NCI-H146 treated with DMSO at 0.1 percent for 48 hours (cell line): Measurements from ENCODE around the gene DNAJC5.
"Not testable (repeated sequence)": the region's sequence is repeated elsewhere in the genome, so short reads cannot be mapped to it uniquely, and the experiment has no call there.

Source experiments
- DNase-seq: peaks from one replicate; lab custom pipeline; 2025; ENCODE audit not compliant: unreplicated experiment; lab: John Stamatoyannopoulos, UW

The DNAJC5 gene

DNA sequence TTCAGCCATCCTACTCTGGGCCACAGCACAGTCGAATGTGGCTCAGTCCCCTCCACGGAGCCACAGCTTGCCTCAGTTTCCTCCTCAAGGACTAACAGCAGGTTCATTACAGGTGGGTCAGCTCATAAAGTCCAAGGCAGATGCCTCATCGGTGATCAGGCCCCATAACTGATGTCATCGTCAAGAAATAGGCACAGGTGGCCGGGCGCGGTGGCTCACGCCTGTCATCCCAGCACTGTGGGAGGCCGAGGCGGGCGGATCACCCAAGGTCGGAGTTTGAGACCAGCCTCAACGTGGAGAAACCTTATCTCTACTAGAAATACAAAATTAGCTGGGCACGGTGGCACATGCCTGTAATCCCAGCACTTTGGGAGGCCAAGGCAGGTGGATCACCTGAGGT is 57.8 kb downstream of the DNAJC5 start:
- DNase-seq: no peak

DNA sequence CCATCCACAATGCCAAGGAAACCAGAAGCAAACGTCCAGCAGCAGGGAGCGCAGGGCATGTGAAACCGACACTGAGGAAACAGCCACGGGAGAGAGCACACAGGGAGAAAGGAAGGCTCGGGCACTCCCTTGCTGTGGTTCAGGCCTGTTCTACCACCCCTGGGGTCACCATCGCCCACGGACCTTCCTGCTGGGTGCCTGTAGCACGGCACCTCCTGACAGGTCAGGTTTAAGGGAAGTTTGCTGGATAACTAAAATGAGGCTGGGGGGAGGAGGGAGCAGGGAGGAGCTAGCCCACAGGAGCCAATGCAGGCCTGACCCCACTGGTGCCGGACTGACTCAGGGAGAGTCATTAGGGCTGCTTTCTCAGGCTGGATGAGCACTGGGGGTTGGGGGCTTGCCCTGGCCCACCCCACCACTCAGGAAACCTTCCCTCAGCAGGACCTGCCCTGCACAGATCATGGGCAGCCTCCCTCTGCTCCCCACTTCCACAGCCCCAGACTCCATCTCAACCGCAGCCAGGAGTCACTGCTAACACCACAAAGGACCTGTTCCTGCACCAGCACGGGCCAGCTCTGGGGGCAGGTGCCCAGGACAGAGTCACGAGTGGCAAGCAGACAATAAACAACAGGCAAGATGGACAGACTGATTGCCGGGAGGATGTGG is 59.0 kb downstream of the DNAJC5 start:
- DNase-seq: no peak

DNA sequence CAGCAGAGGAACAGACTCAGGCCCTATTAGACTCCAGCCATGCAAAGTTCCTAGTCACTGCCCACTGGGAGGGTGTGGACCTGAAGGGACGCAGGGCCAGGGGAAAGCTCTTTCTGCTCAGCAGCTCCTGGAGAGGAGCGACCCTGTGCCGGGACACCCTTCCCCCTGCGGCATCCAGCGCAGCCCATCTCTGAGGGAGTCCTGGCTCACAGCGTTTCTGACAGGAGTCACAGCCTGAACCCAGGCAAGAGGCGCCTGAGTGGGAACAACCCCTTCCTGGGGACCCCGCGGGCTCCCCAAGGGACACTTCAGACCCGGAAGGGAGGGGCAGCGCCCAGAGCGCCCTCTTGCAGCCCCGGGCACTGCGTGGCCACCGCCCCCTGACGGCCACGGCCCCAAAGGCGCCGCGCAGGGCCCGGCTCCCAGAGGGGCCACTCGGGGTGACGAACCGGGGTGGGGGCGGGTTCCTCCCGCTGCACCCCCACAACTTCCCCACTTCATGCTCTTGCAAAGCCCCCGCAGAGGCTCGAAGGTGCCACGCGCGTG is 60.4 kb downstream of the DNAJC5 start:
- DNase-seq: no peak

DNA sequence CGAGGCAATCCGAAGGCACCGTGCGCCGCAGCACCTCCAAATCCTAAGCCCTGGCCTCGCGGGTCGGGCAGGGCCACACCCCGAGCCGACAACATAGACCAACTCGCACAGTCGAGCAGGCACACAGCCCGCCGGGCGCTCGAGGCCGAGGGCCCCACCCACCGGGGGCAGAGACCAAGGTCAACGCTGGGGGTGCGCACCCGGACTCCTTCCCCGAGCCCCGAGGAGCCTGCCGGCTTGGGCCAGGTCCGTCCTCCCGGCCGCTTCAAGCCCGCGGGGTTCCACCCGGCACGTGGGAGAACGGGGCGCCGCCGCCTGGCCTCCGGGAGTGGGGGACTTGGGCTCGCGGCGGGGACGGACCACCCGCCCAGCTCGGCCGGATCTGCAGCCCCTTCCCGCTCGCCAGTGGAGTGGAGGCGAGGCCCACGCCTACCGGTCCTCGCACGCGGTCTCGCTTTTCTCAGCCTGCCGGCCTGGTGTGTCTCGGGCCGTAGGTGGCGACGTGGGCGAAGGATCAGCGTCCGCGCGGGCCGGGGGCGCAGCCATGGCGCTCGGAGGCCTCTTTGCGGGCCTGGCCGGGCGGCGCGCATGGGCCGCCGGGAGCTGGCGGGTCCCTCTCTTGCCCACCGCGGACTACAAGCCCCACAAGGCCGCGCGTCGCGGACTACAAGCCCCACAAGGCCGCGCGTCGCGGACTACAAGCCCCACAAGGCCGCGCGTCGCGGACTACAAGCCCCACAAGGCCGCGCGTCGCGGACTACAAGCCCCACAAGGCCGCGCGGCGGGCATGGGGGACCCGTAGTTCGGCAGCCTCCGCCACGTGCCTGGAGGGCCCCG is 61.1 kb downstream of the DNAJC5 start, which contains the start of gene UCKL1:
Gene UCKL1 (minus strand): TSS at position 590 of the 837 bp plus-strand sequence. CDS start 44 bp downstream, at position 546.
- DNase-seq: peak; percentile 75

DNA sequence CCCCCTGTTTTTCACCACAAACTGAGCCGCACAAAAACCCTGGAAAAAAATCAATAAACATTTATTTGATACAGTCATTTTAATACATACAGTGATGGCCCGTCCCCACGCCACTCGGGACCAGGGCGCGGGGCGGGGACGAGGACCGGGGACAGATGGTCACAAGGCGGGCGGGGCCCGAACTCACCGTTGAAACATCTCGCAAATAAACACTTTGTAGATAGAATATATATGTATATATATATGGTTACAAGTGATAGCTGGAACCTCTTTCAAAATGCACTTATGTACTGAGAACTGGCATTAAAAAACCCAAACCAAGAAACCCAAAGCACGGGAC is 61.7 kb downstream of the DNAJC5 start:
- DNase-seq: no peak

DNA sequence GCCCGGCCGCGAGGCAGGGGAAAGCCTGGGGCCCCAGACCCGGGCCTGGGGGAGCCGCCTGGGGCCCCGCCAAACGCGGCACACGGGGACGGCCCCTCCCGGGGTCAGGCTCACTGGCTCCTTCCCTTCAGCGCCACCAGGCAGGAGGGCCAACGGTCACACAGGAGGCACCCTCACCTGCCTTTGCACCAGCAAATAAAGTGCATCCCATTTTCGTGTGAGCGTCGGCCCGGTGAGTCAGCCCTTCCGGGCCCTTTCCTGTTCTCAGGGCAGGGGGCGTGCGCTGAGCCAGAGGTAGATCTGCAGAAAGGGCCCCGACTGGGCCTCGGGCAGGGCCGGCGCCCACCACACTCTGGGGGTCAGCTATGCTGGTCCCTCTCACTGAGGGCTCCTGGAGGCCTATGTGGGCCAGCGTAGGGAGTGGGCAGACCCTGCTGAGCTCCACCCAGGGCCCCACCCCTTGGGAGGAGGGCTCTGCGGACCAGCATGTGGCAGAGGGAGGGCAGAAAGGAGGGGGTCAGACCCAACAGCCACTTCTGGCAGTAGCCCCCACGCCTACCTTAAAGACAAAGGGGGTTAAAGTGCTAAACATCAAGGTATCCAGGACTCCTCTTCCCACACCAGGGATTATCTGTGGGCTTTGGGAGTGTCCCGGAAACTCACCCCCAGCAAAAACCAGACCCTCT is 62.2 kb downstream of the DNAJC5 start:
- DNase-seq: peak; percentile 72

DNA sequence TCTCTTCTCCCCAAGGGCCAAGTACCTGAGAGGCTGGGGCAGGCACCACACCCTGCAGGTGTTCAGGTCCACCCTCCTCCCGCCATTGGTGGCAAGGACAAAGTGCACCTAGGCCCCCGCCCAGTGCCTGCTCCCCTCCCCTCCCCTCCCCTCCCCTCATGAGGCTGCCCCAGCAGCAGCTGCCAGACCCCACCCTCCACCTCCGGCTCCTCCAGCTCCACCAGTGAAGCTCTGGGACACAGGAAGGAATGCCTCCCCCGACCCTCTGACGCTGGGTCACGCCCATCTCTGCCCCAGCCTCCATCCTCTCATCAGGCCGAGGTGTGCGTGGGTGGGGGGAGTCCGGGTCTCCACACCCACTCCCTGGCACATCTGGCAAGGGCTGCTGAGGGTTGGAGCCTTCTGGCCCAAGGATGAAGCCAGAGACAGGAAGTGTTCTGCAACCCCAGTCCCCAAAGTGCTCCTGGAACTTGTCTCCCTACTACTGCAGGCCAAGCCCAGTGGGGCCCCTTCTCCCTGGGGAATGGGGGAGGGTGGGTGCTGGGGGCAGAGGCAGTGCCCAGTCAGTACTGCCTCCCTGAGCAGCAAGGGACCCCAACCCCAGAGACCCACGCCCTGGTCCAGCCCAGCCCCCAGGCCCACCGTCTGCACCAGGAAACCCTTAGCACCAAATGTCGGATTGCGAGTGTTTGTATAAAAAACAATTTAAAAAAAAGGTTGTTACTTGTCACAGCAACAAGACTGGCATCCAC is 62.9 kb downstream of the DNAJC5 start:
- DNase-seq: no peak

DNA sequence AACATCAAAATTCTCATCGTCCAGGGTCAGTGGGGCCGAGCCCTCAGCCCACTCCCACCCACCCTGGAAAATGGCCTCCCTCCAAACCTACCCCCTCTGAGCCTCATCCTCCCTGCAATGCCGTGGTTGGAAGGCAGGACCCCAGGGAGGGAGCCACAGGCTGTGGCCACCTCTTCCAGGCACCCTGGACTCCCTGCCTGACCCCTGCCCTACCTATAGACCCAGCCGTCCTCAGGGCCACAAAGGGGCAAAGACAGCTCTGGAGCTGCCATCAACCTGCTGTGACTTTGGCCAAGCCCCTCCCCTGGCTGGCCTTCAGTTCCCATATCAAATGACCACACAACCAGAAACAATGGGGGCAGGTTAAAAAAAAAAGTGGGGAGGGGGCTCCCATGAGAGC is 63.5 kb downstream of the DNAJC5 start:
- DNase-seq: no peak

DNA sequence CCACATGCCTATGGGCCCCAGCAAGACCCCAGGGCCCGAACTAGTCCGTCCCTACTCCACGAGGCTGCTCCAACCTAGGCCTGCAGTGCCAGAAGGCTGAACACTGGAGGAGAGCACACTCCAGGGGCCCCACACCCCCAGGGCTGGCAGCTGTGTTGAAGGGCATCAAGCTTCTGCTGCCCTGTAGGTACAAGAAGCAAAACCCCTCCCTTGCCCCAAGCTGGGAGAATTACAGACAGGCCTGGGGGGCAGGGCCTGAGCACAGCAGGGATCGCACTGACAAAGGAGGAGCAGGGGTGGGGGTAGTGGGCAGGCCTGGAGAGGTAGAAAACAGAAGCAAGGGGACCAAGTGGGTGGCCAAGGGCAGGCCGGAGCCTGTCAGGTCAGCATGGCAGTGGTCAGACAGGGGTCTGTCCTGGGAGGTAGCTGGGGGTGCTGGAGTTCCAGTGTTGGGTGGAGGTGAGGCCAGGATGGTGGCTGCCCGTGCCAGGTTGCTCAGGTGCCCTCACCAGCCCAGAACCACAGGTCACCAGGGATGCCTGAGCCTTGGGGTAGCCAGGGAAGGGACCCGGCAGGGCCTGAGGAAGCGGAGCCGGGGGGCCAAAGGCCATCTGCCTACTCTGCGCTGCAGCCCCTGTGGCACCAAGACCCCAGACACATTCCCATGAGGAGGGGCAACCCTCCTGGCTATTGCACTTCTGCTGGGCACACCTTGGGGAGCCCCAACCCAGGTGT is 64.2 kb downstream of the DNAJC5 start:
- DNase-seq: no peak

DNA sequence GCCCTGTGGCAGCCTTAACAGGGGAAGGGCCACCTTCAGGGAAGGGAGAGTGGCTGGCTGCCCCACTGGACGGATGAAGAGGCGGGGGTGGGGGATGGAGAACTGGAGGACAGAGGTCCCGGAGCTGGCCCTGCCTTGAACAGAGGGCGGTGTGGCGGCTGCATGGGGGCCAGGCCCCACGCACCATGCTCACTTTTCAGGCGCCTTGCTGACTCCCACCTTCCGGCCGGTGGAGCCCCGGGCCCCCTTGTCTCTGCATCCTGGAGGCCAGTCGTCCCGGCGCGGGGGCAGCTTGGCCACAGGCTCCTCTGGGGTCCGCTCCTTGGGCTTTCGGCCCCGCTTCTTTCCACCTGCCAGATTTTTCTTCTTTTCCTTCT is 64.8 kb downstream of the DNAJC5 start:
- DNase-seq: no peak

DNA sequence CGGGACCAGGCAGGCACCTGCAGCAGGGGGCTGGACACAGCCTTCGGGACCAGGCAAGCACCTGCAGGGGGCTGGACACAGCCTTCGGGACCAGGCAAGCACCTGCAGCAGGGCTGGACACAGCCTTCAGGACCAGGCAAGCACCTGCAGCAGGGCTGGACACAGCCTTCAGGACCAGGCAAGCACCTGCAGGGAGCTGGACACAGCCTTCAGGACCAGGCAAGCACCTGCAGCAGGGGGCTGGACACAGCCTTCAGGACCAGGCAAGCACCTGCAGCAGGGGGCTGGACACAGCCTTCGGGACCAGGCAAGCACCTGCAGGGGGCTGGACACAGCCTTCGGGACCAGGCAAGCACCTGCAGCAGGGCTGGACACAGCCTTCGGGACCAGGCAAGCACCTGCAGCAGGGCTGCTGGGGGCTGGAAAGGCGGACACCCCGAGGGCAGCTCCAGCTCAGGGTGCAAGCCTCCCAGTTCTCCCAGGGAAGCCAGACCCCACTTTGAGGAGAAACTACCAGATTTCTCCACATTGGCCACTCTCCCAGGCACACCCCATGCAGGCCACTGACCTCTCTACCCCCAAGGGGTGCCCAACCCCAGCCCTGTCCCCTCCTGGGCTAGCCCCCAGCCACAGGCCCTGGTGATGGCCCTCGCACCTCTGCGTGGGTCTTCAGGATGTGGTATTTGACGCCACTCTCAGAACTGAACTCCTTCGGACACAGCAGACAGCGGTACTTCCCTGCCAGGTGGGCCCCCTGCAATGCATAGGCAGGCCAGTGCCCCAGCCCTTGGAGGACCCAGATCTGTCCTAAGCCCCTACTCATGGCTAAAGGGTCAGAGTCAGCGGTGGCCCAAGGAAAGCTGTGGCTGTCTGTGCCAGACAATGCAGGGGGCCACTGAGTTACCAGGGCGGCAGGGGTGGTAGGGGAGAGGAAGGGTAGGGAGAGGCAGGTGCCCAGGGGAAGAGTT is 66.0 kb downstream of the DNAJC5 start:
- DNase-seq: not testable (repeated sequence)

DNA sequence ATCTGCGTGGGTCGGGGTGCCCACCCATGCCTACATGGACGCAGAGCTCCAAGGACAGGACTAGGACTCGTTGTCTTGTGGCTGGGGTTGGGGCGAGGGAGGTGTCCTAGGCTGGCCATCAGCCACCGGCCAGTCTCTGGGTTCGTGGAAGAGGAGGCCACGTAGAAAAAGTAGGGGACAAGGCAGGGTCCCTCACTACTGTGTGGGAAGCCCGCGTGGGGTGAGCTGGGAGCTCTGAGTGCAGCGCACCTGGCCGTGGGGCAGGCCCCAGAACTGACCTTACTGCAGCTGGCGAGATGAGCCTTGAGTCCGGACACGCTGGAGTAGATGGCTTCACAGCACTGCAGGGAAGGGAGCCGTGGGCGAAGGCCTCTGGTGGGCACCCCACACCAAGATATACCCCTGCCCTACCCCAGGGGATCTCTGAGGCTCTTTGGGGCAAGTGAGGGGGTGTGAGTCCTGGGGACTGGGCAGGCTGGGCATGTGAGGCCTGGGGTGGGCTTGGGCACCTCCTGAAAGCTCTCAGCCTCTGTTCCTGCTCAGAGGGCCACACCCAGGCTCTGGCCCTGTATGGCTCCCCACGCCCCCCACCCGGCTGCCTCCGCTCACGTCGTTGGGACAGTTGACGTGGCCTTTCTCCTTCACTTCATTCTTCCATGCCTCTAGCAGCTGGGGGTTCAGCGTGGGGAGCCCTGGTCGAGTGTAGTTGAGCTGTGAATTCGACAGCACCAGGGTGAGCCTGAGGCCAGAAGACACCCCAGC is 66.9 kb downstream of the DNAJC5 start:
- DNase-seq: no peak

DNA sequence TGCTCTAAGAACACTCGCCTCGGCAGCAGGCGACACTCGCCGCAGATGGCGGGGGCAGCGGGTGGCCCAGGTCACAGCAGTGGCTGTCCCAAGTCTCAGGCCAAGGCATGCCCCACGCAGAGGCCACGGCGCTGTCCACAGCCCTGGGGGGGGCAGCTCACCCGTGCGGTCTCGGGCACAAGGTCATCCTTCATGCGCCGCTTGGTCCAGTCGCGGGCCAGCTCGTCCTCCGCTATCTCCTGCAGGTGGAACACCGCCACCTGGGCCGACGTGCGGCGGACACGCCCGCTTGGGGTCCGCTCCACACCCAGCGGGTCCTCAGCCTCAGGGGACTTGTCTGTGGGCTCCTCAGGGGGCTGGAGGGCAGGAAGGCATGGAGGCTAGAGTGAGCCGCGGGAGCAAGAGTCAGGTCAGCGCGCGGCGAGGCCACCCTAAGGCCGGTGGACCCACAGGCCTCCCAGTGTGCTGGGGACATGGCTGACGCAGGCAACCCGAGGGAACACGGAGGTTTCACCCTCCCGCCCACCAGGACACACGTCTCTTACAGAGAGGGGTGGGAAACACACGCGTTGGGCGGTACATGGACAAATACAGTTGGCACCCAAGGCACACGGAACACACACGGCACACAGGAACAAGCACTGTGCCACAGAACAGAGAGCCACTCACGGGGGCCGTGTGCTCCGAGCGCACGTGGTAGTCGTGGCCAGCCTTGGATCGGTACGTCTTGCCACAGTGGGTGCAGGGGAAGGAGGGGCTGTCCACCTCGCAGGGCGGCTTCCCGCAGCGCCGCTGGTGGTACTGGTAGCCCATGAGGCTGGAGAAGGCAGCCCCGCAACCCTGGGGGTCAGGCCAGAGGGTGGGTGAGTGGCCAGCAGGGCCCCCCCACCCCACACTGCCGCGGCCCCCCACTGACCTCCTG is 67.8 kb downstream of the DNAJC5 start:
- DNase-seq: no peak

DNA sequence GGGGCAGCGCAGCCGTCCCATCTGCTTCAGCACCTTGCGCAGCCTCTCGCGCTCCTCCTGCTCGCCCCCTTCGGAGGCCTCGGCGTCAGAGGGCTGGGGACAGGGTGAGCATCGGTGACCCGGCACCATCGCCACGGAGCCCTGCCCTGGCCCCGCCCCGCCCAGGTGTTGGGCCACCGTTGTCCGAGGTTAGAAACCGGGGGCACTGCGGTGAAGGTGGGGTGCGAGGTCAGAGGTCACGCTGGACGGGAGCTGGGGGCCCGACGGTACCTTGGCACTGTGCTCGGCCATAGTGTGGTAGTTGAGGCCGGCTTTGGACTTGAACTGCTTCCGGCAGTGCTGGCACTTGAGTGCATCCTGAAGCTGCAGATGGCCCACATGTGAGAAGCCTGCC is 68.4 kb downstream of the DNAJC5 start:
- no peak for DNase-seq

DNA sequence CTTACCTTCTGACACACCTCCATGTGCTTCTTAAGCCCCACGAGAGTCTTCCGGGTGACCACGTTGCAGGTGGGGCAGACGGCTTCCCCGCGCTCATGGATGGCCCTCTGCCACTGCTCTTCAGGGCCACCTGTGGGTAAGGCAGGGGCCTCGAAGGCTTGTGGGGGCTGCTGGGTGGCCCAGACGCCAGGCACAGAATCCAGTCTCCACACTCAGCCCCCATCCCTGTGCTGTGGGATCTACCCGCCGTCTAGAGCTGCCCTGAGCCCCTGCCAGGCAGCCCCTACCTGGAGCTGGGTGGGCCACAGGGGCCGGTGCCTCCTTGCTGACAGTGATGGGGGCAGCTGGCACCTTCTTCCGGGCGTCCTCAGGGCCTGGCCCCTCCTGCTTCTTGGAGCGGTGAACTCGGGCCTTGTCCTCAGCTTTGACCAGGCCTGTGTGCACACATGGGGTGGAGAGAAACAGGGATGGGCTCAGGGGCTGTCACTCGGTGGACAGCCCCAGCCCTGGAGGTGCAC is 68.9 kb downstream of the DNAJC5 start:
- no peak for DNase-seq

DNA sequence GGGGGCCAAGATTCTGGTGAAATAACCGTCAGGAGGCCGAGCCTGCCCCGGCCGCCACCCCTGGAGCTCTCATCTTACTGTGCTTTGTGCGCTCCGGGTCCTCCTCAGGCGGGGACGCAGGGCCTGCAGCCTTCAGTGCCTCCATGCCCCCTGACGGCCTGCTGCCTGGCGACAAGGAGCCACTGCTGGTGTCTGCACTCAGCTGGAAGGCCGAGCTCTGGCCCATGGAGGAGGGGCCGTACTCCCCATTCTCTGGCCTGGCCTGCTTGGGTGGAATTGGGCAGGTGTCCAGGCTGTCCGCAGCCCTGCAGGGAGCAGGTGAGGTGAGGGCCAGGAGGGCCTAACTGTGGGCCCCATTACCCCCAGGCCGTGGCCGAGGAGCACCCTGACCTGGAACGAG is 69.5 kb downstream of the DNAJC5 start:
- DNase-seq: no peak
